ENCODE results near the gene ZNF740. TPM values are rescaled to one million over a fixed set of nuclear protein-coding genes. Genes with fewer than 3 reads are reported as not detected.

ZNF740 gene
- total RNA-seq, 1 experiment from 2014 or later = 46.8 TPM

GRCh38 chr12:53217051-53217930 lies 36.8 kb downstream of the ZNF740 start:
- ATAC-seq = no peak
- no peaks in the 10 kb centered on the region for H3K9me3 ChIP-seq (ENCODE audit: control insufficient read depth, insufficient read depth, low read depth, low read length)
- TF ChIP-seq TCF7L2 (IDR thresholded peaks at IDR 0.05; ENCODE audit: low read depth, low read length) (peak; percentile 28; the same call in 1 of the 2 replicates), POLR2AphosphoS5 (IDR thresholded peaks at IDR 0.05; ENCODE audit: low read depth, low read length) (no peak), CTCF (IDR thresholded peaks at IDR 0.05) (no peak), SIN3A (IDR thresholded peaks at IDR 0.05; ENCODE audit: borderline replicate concordance, insufficient read depth, low read depth, low read length) (no peak)
- TF ChIP-seq, protein P1, sequence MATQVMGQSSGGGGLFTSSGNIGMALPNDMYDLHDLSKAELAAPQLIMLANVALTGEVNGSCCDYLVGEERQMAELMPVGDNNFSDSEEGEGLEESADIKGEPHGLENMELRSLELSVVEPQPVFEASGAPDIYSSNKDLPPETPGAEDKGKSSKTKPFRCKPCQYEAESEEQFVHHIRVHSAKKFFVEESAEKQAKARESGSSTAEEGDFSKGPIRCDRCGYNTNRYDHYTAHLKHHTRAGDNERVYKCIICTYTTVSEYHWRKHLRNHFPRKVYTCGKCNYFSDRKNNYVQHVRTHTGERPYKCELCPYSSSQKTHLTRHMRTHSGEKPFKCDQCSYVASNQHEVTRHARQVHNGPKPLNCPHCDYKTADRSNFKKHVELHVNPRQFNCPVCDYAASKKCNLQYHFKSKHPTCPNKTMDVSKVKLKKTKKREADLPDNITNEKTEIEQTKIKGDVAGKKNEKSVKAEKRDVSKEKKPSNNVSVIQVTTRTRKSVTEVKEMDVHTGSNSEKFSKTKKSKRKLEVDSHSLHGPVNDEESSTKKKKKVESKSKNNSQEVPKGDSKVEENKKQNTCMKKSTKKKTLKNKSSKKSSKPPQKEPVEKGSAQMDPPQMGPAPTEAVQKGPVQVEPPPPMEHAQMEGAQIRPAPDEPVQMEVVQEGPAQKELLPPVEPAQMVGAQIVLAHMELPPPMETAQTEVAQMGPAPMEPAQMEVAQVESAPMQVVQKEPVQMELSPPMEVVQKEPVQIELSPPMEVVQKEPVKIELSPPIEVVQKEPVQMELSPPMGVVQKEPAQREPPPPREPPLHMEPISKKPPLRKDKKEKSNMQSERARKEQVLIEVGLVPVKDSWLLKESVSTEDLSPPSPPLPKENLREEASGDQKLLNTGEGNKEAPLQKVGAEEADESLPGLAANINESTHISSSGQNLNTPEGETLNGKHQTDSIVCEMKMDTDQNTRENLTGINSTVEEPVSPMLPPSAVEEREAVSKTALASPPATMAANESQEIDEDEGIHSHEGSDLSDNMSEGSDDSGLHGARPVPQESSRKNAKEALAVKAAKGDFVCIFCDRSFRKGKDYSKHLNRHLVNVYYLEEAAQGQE (IDR thresholded peaks at IDR 0.05; ENCODE audit: insufficient read depth in 1 of 2, low read depth in 2 of 2, low read length in 1 of 2) = no peak
- H3K4me1 ChIP-seq (ENCODE audit: control insufficient read depth, insufficient read depth, low read length) = peaks cover 38% of the 10 kb centered on the region
- H3K4me3 ChIP-seq (ENCODE audit: low read depth in 2 of 2, low read length in 2 of 2) = peak overlapping the region in 1 of 2 experiments; percentile 68; a peak in 2 of 4 replicates
- no TSS peak for BruUV-seq (replicated peaks)
- in situ Hi-C loops (cut with HindIII; ENCODE audit: low pct_unique_long_range_greater_than_20kb, low sequenced_read_pairs) = no loop called here
- no peaks in the 10 kb centered on the region for H3K36me3 ChIP-seq (ENCODE audit: control insufficient read depth, insufficient read depth, low read length)
- H3K27me3 ChIP-seq (ENCODE audit: control insufficient read depth, insufficient read depth, low read length) = no peaks in the 10 kb centered on the region
- ChIA-PET CTCF (no interaction called here), POLR2A (interaction anchor here (0.5 kb wide), 1 partner anchor 26 kb away, joined by 8 read pairs; no protein-coding TSS in a partner anchor)
- DNase-seq (ENCODE audit: low read depth, low spot score) = no peak
- intact Hi-C loops (cut with micrococcal nuclease; ENCODE audit: unreplicated experiment) = loop anchor here (5.0 kb wide), 1 partner anchor 35 kb away; a partner anchor contains a TSS
- peak overlapping the region; percentile 73 for H3K27ac ChIP-seq (ENCODE audit: low read length)

GRCh38 chr12:53217931-53218307 lies 37.4 kb downstream of the ZNF740 start:
- BruUV-seq (replicated peaks) = TSS peak; percentile 11
- Histone ChIP-seq H3K27ac (ENCODE audit: low read length) (peak overlapping the region; percentile 73), H3K9me3 (ENCODE audit: control insufficient read depth, insufficient read depth, low read depth, low read length) (no peaks in the 10 kb centered on the region), H3K36me3 (ENCODE audit: control insufficient read depth, insufficient read depth, low read length) (no peaks in the 10 kb centered on the region), H3K4me1 (ENCODE audit: control insufficient read depth, insufficient read depth, low read length) (peaks cover 44% of the 10 kb centered on the region), H3K4me3 (ENCODE audit: low read depth in 2 of 2, low read length in 2 of 2) (peak overlapping the region; percentile 68 to 79; a peak in 3 of 4 replicates), H3K27me3 (ENCODE audit: control insufficient read depth, insufficient read depth, low read length) (no peaks in the 10 kb centered on the region)
- intact Hi-C loops (cut with micrococcal nuclease; ENCODE audit: unreplicated experiment) = loop anchor here (5.0 kb wide), 1 partner anchor 34 kb away; a partner anchor contains a TSS
- TF ChIP-seq CTCF (IDR thresholded peaks at IDR 0.05) (no peak), TCF7L2 (IDR thresholded peaks at IDR 0.05; ENCODE audit: low read depth, low read length) (0 out of 2 replicates have a peak, but pooled peaks have one; percentile 29)
- in situ Hi-C loops (cut with HindIII; ENCODE audit: low pct_unique_long_range_greater_than_20kb, low sequenced_read_pairs) = no loop called here
- no peak for ATAC-seq
- ChIA-PET POLR2A (no interaction called here), CTCF (interaction anchor here (0.6 kb wide), 2 partner anchors 46 to 106 kb away, joined by 3 to 4 read pairs; no protein-coding TSS in a partner anchor)
- no peak for DNase-seq (ENCODE audit: low read depth, low spot score)

Measured in Panc1 (cell line).